GM08714 (cell line): ENCODE results near the gene CFL1.
A peak's percentile ranks its signal among the peaks of the same experiment; 100 is the strongest.

Experiments
- H3K4me3 ChIP-seq: fragments of 200-500 bp; sonication (Bioruptor generic); 2 replicates; pipeline ENCODE4 v1.5.1; 2014; ENCODE audit warnings: mild to moderate bottlenecking, low read length, inconsistent platforms
- ZNF274 ChIP-seq: IDR thresholded peaks from 2 replicates; pipeline ENCODE4 v1.6.1; 2012; ENCODE audit warnings: mild to moderate bottlenecking, low read depth, low read length

Gene CFL1

GRCh38 chr11:65857853-65858680 is at the start of gene CFL1:
Gene CFL1 (minus strand): TSS chr11:65858180. CDS start chr11:65858099, 81 bp downstream.
- no peak for TF ChIP-seq ZNF274

GRCh38 chr11:65906602-65907001 is 48.6 kb upstream of the CFL1 start:
- TF ChIP-seq ZNF274 = no peak
- H3K4me3 ChIP-seq = no peak overlapping the region

More at GRCh38 chr11:65857853-65858680, at the start of gene CFL1:
- peak within 1 kb of the TSS; percentile 86 for H3K4me3 ChIP-seq

GRCh38 chr11:65903715-65904114 is 45.7 kb upstream of the CFL1 start:
- no peak overlapping the region for H3K4me3 ChIP-seq
- TF ChIP-seq ZNF274 = no peak

GRCh38 chr11:65903068-65903481 is 45.1 kb upstream of the CFL1 start:
- no peak overlapping the region for H3K4me3 ChIP-seq
- TF ChIP-seq ZNF274 = no peak

DNA sequence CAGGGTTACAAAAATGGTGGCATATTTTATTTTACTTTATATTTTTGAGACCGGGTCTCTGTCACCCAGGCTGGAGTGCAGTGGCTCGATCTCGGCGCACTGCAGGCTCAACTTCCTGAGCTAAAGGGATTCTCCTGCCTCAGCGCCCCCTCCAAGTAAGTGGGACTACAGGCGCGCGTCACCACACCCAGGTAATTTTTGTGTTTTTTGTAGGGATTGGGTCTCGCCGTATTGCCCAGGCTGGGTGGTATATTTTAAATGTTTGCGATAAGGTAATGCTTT is 42.9 kb upstream of the CFL1 start:
- no peak for TF ChIP-seq ZNF274
- no peak overlapping the region for H3K4me3 ChIP-seq

DNA sequence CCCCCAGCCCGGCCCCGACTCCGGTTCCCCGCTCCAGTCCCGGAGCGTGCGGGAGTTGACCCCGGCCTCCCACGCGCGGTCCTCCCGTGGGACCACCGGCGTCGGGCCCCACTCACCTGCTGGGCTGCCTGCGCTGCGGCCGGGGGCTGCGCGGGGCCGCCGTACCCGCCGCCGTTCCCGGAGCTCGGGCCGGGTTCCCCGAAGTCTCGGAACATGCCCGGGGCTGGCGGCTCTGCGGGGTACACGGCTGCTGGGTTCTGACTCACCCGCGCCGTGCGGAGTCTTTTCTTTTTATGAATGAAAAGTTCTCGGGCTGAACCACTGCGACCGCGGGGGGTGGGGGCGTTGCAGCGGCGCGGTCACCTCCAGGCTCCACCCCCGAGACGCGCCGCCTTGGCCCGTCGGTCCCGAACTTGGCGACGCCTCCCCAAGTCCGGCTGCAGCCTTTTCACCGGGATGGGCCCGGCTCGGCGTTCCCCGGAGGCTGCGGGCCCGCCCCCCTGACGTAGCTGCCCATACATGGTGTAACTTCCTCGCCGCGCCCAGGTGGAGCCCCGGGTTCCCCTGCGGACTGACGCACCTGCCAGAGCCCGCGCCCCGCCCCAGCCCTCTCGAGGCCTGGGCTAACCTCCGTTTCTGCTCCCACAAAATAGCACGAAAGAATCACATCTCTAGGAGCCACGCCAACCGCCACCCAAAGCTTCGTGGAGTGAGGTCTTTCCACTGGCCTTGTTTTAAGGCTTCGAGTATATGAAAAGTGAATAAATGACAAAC is 42.3 kb upstream of the CFL1 start, which contains the start of gene FOSL1:
FOSL1 (minus strand) TSS at position 264 of the 774 bp plus-strand sequence; CDS start at position 215, 49 bp downstream.
- no peak for TF ChIP-seq ZNF274
- peak within 1 kb of the TSS; percentile 85 for H3K4me3 ChIP-seq

DNA sequence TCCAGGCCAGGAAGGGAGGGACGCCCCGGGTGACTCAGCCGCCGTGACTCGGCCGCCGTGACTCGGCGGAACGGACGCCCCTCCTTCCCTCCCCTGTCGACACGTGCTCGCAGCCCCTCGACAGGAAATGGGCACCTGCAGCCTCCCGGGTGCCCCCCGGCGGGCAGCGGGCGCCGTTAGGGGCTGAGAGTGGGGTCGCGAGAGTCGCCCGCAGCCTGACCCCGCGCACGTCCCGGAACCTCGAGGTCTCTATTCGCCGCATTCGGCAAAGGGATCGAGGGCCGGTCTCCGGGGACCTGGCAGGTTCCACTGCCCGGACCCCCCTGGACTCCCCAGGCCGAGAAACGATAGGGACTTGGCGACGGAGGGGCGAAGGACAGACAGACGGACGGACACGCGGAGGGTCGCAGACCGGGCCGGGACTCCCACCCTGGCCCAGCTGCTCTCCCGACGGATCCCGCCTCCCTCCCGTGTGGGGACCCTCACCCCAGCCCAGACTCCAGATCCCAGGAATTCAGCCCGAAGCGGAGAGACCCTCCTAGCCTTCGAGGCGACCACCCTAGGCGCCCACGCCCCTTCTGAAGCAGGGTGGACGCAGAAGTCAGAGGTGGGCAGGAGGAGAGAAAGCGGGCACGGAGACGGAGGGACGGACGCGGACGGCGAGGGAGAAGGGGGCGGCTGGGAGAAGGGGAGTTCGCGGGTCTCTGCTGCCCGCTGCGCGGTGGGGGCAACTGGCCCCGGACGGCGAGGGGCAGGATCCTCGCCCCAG is 41.6 kb upstream of the CFL1 start:
- H3K4me3 ChIP-seq = peak overlapping the region; percentile 85
- no peak for TF ChIP-seq ZNF274

- H3K4me3 ChIP-seq = peak overlapping the region; percentile 85; the same call in 1 of the 2 replicates
- no peak for TF ChIP-seq ZNF274
Measured at GRCh38 chr11:65898656-65899355, 40.8 kb upstream of the CFL1 start.

- no peak overlapping the region for H3K4me3 ChIP-seq
- no peak for TF ChIP-seq ZNF274
Measured at GRCh38 chr11:65897020-65897471, 39.1 kb upstream of the CFL1 start.

- TF ChIP-seq ZNF274 = no peak
- H3K4me3 ChIP-seq = no peak overlapping the region
Measured at GRCh38 chr11:65896034-65896999, 38.3 kb upstream of the CFL1 start.

DNA sequence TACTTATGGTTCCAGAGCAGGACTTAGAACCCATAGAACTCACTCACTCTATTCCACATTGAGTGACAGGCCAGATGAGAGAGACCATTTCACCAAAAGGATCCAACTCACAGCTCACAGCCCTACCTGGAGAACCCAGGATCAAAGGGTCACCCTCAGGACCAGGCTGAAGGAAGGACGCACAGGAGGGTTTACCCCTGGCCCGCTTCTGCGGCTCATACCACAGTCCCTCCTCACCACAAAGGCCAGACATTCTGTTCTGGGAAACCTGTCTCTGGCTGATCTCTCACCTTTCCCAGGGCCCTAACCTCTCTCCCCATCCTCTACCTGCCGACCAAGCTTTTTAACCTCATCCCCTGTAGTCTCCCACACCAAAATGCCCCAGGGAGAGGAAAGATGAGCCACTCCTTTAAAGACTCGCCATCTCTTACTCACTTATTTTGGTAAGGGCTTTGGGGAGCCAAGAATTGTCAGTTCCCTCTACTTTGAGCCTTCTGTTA is 37.6 kb upstream of the CFL1 start:
- H3K4me3 ChIP-seq = no peak overlapping the region

DNA sequence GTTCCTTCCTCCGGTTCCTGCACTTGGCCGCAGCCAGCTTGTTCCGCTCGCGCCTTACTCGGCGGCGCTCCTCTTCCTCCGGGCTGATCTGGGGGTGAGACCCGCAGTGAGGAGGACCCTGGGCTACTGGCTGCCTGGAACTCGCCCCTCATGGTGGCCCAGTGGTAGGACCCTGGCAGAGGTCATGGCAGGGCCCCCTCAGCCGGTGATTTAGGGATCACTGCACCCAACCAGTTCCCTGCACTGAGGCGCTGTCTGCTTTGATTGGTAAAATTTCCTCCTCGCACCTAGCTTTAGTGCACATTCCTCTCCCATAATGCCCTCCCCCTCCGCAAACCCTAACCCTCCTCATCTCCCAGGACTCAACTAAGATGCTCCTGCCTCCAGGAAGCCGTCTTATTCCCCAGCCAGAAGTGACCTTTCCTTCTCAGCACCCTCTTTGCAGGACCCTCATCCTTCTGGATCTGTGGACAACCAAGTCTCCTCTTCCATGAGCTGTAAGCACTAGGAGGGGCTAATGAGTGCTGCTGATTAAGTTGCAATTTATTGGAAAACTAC is 36.1 kb upstream of the CFL1 start:
- peak overlapping the region; percentile 28; the same call in 1 of the 2 replicates for H3K4me3 ChIP-seq

More for the DNA sequence above, 37.6 kb upstream of the CFL1 start:
- no peak for TF ChIP-seq ZNF274

More for the DNA sequence above, 36.1 kb upstream of the CFL1 start:
- no peak for TF ChIP-seq ZNF274
